ENCODE measurements around the gene LRFN2. TPM values are rescaled to one million over a fixed set of nuclear protein-coding genes. Genes with fewer than 3 reads are reported as not detected.

LRFN2 gene
- polyA plus RNA-seq, 1 of the 3 experiments (the other 2 are of a cell fraction): 0.02 TPM

- Histone ChIP-seq H3K9me3 (no peaks in the 10 kb centered on the region), H3K4me2 (no peak overlapping the region), H3K27ac (ENCODE audit: low read depth in 2 of 2, low read length in 1 of 2) (no peak overlapping the region), H3K4me1 (ENCODE audit: control insufficient read depth in 1 of 2, insufficient read depth in 2 of 2, low read depth in 1 of 2, low read length in 1 of 2) (peaks cover 0 to 24% of the 10 kb centered on the region in 2 experiments; a peak in 1 of 4 replicates), H2AFZ (ENCODE audit: low read depth) (no peak overlapping the region), H3K27me3 (ENCODE audit: insufficient read depth) (no peaks in the 10 kb centered on the region), H3F3A (replicated peaks; ENCODE audit: insufficient read depth) (no peaks in the 10 kb centered on the region), H4K20me1 (ENCODE audit: insufficient read depth) (no peaks in the 10 kb centered on the region), H3K9me2 (no peaks in the 10 kb centered on the region), H3K9ac (no peak overlapping the region), H3K79me2 (ENCODE audit: insufficient read depth) (no peaks in the 10 kb centered on the region), H3K36me3 (replicated peaks in 1 of 2; ENCODE audit: control insufficient read depth in 1 of 2, insufficient read depth in 2 of 2, low read length in 1 of 2) (no peaks in the 10 kb centered on the region), H3K4me3 (ENCODE audit: low read depth in 2 of 2, low read length in 1 of 2) (no peak overlapping the region)
- WGBS (ENCODE audit: low lambda C conversion rate): 80% methylated on average over 12 of the region's 16 CpGs
- ChIA-PET CTCF (no interaction called here), POLR2A (no interaction called here)
- DNase-seq: no peak
- TF ChIP-seq TCF12 (IDR thresholded peaks at IDR 0.05): no peak
- no peak for TF ChIP-seq NRF1 (IDR thresholded peaks at IDR 0.05; ENCODE audit: low read depth, low read length)
- no peak for TF ChIP-seq RAD21 (IDR thresholded peaks at IDR 0.05; ENCODE audit: low read length)
- no peak for TF ChIP-seq RCOR1 (IDR thresholded peaks at IDR 0.05; ENCODE audit: low read length)
- TF ChIP-seq USF2 (IDR thresholded peaks at IDR 0.05; ENCODE audit: borderline replicate concordance, low read depth, low read length): no peak
- no peak for TF ChIP-seq EP300 (IDR thresholded peaks at IDR 0.05; ENCODE audit: borderline replicate concordance in 1 of 2, low read depth in 1 of 2, low read length in 1 of 2)
- TF ChIP-seq ZBTB33 (IDR thresholded peaks at IDR 0.05; ENCODE audit: borderline replicate concordance, low read depth): no peak
- TF ChIP-seq REST (IDR thresholded peaks at IDR 0.05; ENCODE audit: low read depth, low read length): no peak
- no peak for TF ChIP-seq MAX (IDR thresholded peaks at IDR 0.05; ENCODE audit: low read depth)
- TF ChIP-seq GABPA (IDR thresholded peaks at IDR 0.05; ENCODE audit: low read depth): no peak
- no peak for TF ChIP-seq TAF1 (IDR thresholded peaks at IDR 0.05; ENCODE audit: borderline replicate concordance, low read depth, low read length)
- TF ChIP-seq POLR2AphosphoS5 (IDR thresholded peaks at IDR 0.05; ENCODE audit: low read depth, low read length): no peak
- TF ChIP-seq FOSL2 (IDR thresholded peaks at IDR 0.05; ENCODE audit: borderline replicate concordance, low read depth): no peak
- no peak for TF ChIP-seq RXRA (IDR thresholded peaks at IDR 0.05; ENCODE audit: borderline replicate concordance, low read depth)
- no peak for TF ChIP-seq PBX3 (IDR thresholded peaks at IDR 0.05)
- TF ChIP-seq IRF3 (IDR thresholded peaks at IDR 0.05; ENCODE audit: low read depth, low read length): no peak
- no peak for TF ChIP-seq SIN3A (IDR thresholded peaks at IDR 0.05; ENCODE audit: borderline replicate concordance, low read depth, low read length)
- TF ChIP-seq USF1 (IDR thresholded peaks at IDR 0.05; ENCODE audit: borderline replicate concordance, low read depth): no peak
- no peak for TF ChIP-seq TEAD4 (IDR thresholded peaks at IDR 0.05; ENCODE audit: borderline replicate concordance, insufficient read depth)
These were observed 194.6 kb downstream of the LRFN2 start for GRCh38 chr6:40392589-40392988.
